K562 (cell line): ENCODE measurements around the gene MIX23. TPM values are rescaled to one million over a fixed set of nuclear protein-coding genes. Genes with fewer than 3 reads are reported as not detected.
A peak's percentile ranks its signal among the peaks of the same experiment; 100 is the strongest.

Experiments
- CBX5 ChIP-seq: IDR thresholded peaks from 2 replicates; pipeline ENCODE4 v1.6.1; 2014; ENCODE audit warnings: low read depth, borderline replicate concordance
- ELF1 ChIP-seq: fragments of 200-800 bp; sonication (Bioruptor generic); IDR thresholded peaks from 2 replicates; pipeline ENCODE4 v1.6.1; 2016; ENCODE audit warnings: missing genetic modification characterization, missing compliant biosample characterization
- EP300 ChIP-seq: IDR thresholded peaks from 2 replicates; pipeline ENCODE4 v1.6.1; 2012; ENCODE audit warnings: low read length, improper control_type of control experiment
- ETV1 ChIP-seq: fragments of 450-650 bp; conservative IDR thresholded peaks from 2 replicates; pipeline ENCODE4 v1.6.1; 2016; ENCODE audit warnings: missing genetic modification characterization, control low read depth, low read depth, missing compliant biosample characterization
- EWSR1 ChIP-seq: fragments of 450-650 bp; IDR thresholded peaks from 2 replicates; pipeline ENCODE4 v1.6.1; 2018; ENCODE audit warnings: borderline replicate concordance, mild to moderate bottlenecking, low read depth, moderate library complexity; ENCODE audit not compliant: partially characterized antibody
- GABPB2 ChIP-seq: fragments of 250-450 bp; sonication (Bioruptor Pico); conservative IDR thresholded peaks from 2 replicates; pipeline ENCODE4 v1.5.1; 2021; ENCODE audit warnings: mild to moderate bottlenecking
- NR2C1 ChIP-seq, 2 experiments: fragments of 450-650 bp; IDR thresholded peaks; 2 replicates each; pipeline ENCODE4 v1.6.1; 2017; ENCODE audit warnings: mild to moderate bottlenecking in 2 of 2, antibody characterized with exemption in 1 of 2, inconsistent platforms in 1 of 2, missing compliant biosample characterization in 1 of 2, missing genetic modification characterization in 1 of 2
- SAFB ChIP-seq: fragments of 200-400 bp; formaldehyde crosslinking; IDR thresholded peaks from 2 replicates; pipeline ENCODE4 v1.6.1; 2017; ENCODE audit warnings: low read depth, low read length, borderline replicate concordance
- SMARCA5 ChIP-seq: fragments of 450-650 bp; IDR thresholded peaks from 2 replicates; pipeline ENCODE4 v1.6.1; 2016
- STAT5B ChIP-seq: fragments of 250-450 bp; sonication (Bioruptor Pico); IDR thresholded peaks from 2 replicates; pipeline ENCODE4 v1.8.0; 2021; ENCODE audit warnings: mild to moderate bottlenecking, inconsistent platforms
- TAF7 ChIP-seq: fragments of 450-650 bp; IDR thresholded peaks from 2 replicates; pipeline ENCODE4 v1.6.1; 2016; ENCODE audit warnings: missing genetic modification characterization, missing compliant biosample characterization
- TEAD4 ChIP-seq, 2 experiments: sonication (generic) in 1 of 2; formaldehyde crosslinking in 1 of 2; IDR thresholded peaks; 2 replicates each; pipeline versions ENCODE4 v1.6.1 to v1.8.0; 2012 to 2022; ENCODE audit warnings: borderline replicate concordance in 1 of 2, inconsistent platforms in 1 of 2, low read length in 1 of 2, mild to moderate bottlenecking in 1 of 2, missing genetic modification reagents in 1 of 2
- ZBTB8A ChIP-seq: fragments of 450-650 bp; IDR thresholded peaks from 2 replicates; pipeline ENCODE4 v1.6.1; 2018; ENCODE audit warnings: mild to moderate bottlenecking, moderate library complexity; ENCODE audit not compliant: partially characterized antibody
- ZC3H8 ChIP-seq: fragments of 450-650 bp; IDR thresholded peaks from 2 replicates; pipeline ENCODE4 v1.6.1; 2017
- ZFPM2 ChIP-seq: fragments of 250-450 bp; sonication (Bioruptor Pico); IDR thresholded peaks from 2 replicates; pipeline ENCODE4 v1.5.1; 2022; ENCODE audit warnings: mild to moderate bottlenecking
- ZNF444 ChIP-seq: fragments of 250-450 bp; sonication (Bioruptor Pico); IDR thresholded peaks from 2 replicates; pipeline ENCODE4 v1.4.0; 2020; ENCODE audit warnings: mild to moderate bottlenecking, moderate library complexity
- polyA plus RNA-seq, 8 experiments: library from polyadenylated mRNA; depleted of rRNA in 4 of 8; stranded (reverse) in 5 of 8; unstranded in 3 of 8; fragments of >200 nt; fragmentation: Nextera tagmentation in 2 of 8; fragmentation: Illumina TruSeq in 1 of 8; extraction: Ambion mirVana in 2 of 8; extraction: Trizol in 1 of 8; gene quantifications; 2 replicates each; pipeline versions ENCODE4 v1.2.1 to v1.2.3, GENCODE V29; 2011 to 2014; ENCODE audit warnings: inconsistent platforms in 1 of 8, missing spikeins in 1 of 8
- total RNA-seq, 7 experiments: library from RNA; depleted of rRNA in 6 of 7; stranded (reverse); fragments of >200 nt in 6 of 7; fragmentation: Illumina TruSeq in 2 of 7; extraction: Trizol in 2 of 7; gene quantifications; 2 replicates each; pipeline versions ENCODE4 v1.2.1 to v1.2.3, GENCODE V29; 2011 to 2021; ENCODE audit warnings: low replicate concordance in 1 of 7
- TF ChIP-seq, protein P1 (sequence below), 2 experiments: fragments of 450-650 bp; conservative IDR thresholded peaks; 2 replicates each; pipeline ENCODE4 v1.6.1; 2017; ENCODE audit warnings: mild to moderate bottlenecking in 2 of 2, moderate library complexity in 2 of 2
- TF ChIP-seq, protein P2 (sequence below): sonication (generic); formaldehyde crosslinking; IDR thresholded peaks from 2 replicates; pipeline ENCODE4 v1.8.0; 2022; ENCODE audit warnings: mild to moderate bottlenecking, low read depth, missing genetic modification reagents
- TF ChIP-seq, protein P3 (sequence below): fragments of 250-450 bp; sonication (Bioruptor Pico); IDR thresholded peaks from 2 replicates; pipeline ENCODE4 v1.8.0; 2022; ENCODE audit warnings: moderate library complexity, mild to moderate bottlenecking, inconsistent platforms
- TF ChIP-seq, protein P4 (sequence below): fragments of 250-450 bp; sonication (Bioruptor Pico); IDR thresholded peaks from 2 replicates; pipeline ENCODE4 v1.5.0; 2021
- TF ChIP-seq, protein P5 (sequence below): fragments of 250-450 bp; sonication (Bioruptor Pico); IDR thresholded peaks from 2 replicates; pipeline ENCODE4 v1.5.0; 2020; ENCODE audit warnings: mild to moderate bottlenecking, borderline replicate concordance

MIX23 gene
- total and polyA plus RNA-seq, 9 of the 15 experiments (the other 6 are each of a cell fraction or from before 2014, with no cell fraction given) = 45.5 to 185 (median 106) TPM

DNA sequence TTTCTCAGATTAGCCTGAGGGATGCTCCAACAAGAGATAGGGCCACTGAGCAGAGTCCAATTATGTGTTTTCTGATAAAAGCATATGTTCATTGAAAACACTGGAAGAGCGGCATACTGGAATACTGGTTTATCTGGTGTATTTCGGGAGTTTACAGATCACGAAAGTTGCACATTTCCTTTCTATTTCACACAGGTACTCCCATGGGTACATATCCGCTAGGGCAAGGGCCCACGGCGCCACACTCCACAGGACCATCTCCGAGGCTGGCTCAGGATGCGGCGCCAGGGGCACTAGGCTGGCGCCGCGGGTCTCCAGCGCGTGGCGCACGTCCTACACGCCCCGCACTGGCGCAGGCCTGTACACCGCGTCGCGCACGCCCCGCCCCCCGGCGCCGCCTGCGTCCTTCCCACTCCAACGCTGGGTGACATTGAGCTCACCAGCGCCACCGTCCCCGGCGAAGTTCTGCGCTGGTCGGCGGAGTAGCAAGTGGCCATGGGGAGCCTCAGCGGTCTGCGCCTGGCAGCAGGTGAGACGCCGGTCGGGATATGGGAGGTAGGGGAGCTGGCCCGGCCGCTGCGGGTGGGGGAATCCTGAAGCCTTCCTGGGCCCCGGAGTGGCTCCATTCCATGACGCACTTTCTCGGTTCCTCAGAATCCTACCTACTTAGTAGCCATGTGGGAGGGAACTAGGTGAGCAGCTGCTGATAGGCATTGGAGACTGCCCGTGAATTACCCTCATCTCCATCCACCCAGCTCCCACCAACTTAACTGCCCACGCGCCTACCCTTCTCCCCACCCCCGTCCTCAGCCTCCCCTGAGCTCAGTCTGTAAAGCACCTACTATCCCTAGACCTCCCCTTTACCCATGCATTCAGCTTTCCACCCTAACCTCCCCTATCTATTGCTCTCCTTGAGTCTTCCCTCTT is 1.0 kb upstream of the MIX23 start, which contains the start of gene FAM162A (continued):
- TF ChIP-seq, protein P1, sequence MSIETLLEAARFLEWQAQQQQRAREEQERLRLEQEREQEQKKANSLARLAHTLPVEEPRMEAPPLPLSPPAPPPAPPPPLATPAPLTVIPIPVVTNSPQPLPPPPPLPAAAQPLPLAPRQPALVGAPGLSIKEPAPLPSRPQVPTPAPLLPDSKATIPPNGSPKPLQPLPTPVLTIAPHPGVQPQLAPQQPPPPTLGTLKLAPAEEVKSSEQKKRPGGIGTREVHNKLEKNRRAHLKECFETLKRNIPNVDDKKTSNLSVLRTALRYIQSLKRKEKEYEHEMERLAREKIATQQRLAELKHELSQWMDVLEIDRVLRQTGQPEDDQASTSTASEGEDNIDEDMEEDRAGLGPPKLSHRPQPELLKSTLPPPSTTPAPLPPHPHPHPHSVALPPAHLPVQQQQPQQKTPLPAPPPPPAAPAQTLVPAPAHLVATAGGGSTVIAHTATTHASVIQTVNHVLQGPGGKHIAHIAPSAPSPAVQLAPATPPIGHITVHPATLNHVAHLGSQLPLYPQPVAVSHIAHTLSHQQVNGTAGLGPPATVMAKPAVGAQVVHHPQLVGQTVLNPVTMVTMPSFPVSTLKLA (conservative IDR thresholded peaks at IDR 0.05) = peak; percentile 81 to 90
- no peak for TF ChIP-seq ETV1 (tag)
- no peak for TF ChIP-seq TAF7
- TF ChIP-seq, protein P2, sequence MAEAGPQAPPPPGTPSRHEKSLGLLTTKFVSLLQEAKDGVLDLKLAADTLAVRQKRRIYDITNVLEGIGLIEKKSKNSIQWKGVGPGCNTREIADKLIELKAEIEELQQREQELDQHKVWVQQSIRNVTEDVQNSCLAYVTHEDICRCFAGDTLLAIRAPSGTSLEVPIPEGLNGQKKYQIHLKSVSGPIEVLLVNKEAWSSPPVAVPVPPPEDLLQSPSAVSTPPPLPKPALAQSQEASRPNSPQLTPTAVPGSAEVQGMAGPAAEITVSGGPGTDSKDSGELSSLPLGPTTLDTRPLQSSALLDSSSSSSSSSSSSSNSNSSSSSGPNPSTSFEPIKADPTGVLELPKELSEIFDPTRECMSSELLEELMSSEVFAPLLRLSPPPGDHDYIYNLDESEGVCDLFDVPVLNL (CRISPR knock-in tag) = no peak
- TF ChIP-seq ZNF444 (CRISPR knock-in tag) = no peak
- TF ChIP-seq, protein P3, sequence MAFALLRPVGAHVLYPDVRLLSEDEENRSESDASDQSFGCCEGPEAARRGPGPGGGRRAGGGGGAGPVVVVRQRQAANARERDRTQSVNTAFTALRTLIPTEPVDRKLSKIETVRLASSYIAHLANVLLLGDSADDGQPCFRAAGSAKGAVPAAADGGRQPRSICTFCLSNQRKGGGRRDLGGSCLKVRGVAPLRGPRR (CRISPR knock-in tag) = no peak
- TF ChIP-seq EWSR1 = no peak
- no peak for TF ChIP-seq GABPB2 (CRISPR knock-in tag)
- TF ChIP-seq TEAD4 (IDR thresholded peaks at IDR 0.05; ENCODE audit: low read length) = no peak
- no peak for TF ChIP-seq TEAD4 (CRISPR knock-in tag; IDR thresholded peaks at IDR 0.05; ENCODE audit: borderline replicate concordance)
- no peak for TF ChIP-seq EP300
- TF ChIP-seq ZBTB8A = no peak
- TF ChIP-seq NR2C1 (IDR thresholded peaks at IDR 0.05) = no peak
- no peak for TF ChIP-seq NR2C1 (tag; IDR thresholded peaks at IDR 0.05)
- TF ChIP-seq STAT5B (CRISPR knock-in tag) = no peak
- TF ChIP-seq SAFB = peak; percentile 44; the same call in 1 of the 2 replicates
- TF ChIP-seq, protein P4, sequence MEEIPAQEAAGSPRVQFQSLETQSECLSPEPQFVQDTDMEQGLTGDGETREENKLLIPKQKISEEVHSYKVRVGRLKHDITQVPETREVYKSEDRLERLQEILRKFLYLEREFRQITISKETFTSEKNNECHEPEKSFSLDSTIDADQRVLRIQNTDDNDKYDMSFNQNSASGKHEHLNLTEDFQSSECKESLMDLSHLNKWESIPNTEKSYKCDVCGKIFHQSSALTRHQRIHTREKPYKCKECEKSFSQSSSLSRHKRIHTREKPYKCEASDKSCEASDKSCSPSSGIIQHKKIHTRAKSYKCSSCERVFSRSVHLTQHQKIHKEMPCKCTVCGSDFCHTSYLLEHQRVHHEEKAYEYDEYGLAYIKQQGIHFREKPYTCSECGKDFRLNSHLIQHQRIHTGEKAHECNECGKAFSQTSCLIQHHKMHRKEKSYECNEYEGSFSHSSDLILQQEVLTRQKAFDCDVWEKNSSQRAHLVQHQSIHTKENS (CRISPR knock-in tag) = no peak
- no peak for TF ChIP-seq ELF1
- TF ChIP-seq SMARCA5 = no peak
- 0 out of 2 replicates have a peak, but pooled peaks have one; percentile 28 for TF ChIP-seq CBX5
- TF ChIP-seq ZFPM2 (CRISPR knock-in tag) = no peak
- no peak for TF ChIP-seq ZC3H8
- TF ChIP-seq, protein P5, sequence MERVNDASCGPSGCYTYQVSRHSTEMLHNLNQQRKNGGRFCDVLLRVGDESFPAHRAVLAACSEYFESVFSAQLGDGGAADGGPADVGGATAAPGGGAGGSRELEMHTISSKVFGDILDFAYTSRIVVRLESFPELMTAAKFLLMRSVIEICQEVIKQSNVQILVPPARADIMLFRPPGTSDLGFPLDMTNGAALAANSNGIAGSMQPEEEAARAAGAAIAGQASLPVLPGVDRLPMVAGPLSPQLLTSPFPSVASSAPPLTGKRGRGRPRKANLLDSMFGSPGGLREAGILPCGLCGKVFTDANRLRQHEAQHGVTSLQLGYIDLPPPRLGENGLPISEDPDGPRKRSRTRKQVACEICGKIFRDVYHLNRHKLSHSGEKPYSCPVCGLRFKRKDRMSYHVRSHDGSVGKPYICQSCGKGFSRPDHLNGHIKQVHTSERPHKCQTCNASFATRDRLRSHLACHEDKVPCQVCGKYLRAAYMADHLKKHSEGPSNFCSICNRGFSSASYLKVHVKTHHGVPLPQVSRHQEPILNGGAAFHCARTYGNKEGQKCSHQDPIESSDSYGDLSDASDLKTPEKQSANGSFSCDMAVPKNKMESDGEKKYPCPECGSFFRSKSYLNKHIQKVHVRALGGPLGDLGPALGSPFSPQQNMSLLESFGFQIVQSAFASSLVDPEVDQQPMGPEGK (CRISPR knock-in tag) = no peak
